ENCODE measurements around the gene LIPC.

DNA sequence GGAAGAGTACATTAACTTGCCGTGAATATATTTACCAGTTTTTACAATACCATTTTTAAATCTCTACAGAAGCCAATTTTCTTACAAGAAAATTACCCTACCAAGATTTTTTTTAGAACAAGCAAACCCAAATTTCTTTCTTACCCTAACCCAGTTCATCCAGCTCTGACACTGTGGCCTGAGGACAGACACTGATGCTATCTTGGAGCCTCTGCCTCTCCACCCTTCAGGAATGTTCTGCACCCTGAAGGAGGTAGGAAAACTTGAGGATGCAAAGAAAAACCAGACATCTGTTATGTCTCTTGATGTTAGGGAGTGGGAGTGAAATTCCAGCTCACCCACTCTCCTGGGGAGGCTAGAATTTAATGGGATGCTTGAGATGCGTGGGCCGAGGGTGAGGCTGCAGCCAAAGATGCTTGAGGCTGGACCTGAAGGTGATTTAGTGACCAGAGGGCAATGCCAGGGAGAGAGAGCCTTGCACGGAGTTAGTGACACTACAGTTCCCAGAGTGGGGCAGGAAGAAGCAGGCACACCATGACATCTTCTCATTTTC lies 69.9 kb downstream of the LIPC start:
- TF ChIP-seq, protein P1, sequence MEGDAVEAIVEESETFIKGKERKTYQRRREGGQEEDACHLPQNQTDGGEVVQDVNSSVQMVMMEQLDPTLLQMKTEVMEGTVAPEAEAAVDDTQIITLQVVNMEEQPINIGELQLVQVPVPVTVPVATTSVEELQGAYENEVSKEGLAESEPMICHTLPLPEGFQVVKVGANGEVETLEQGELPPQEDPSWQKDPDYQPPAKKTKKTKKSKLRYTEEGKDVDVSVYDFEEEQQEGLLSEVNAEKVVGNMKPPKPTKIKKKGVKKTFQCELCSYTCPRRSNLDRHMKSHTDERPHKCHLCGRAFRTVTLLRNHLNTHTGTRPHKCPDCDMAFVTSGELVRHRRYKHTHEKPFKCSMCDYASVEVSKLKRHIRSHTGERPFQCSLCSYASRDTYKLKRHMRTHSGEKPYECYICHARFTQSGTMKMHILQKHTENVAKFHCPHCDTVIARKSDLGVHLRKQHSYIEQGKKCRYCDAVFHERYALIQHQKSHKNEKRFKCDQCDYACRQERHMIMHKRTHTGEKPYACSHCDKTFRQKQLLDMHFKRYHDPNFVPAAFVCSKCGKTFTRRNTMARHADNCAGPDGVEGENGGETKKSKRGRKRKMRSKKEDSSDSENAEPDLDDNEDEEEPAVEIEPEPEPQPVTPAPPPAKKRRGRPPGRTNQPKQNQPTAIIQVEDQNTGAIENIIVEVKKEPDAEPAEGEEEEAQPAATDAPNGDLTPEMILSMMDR (IDR thresholded peaks at IDR 0.05), result no peak
- no peak for TF ChIP-seq POLR2AphosphoS5 (IDR thresholded peaks at IDR 0.05; ENCODE audit: insufficient read depth in 1 of 2, low read depth in 1 of 2)
